HS-27A (cell line): ENCODE measurements around the gene FRK.
"Not testable (repeated sequence)": the region's sequence is repeated elsewhere in the genome, so short reads cannot be mapped to it uniquely, and the experiment has no call there.

Experiments
- DNase-seq: peaks from one replicate; pipeline ENCODE4 v3.0.0-alpha.2; 2012; ENCODE audit warnings: low read depth, missing footprints

The FRK gene

GRCh38 chr6:115945306-115945705, 115.4 kb downstream of the FRK start:
- DNase-seq, result no peak

GRCh38 chr6:115944829-115945228, 115.9 kb downstream of the FRK start:
- not testable (repeated sequence) for DNase-seq

- not testable (repeated sequence) for DNase-seq
Observed at GRCh38 chr6:115937502-115937901, 123.2 kb downstream of the FRK start.

- DNase-seq, result no peak
Observed at GRCh38 chr6:115935361-115935760, 125.3 kb downstream of the FRK start.

- DNase-seq, result no peak
Observed at GRCh38 chr6:115934829-115935228, 125.9 kb downstream of the FRK start.

- DNase-seq, result no peak
Observed at GRCh38 chr6:115934145-115934544, 126.5 kb downstream of the FRK start.

- peak; percentile 15 for DNase-seq
Observed at GRCh38 chr6:115932481-115932880, 128.2 kb downstream of the FRK start.

GRCh38 chr6:115928000-115928399, 132.7 kb downstream of the FRK start:
- not testable (repeated sequence) for DNase-seq

GRCh38 chr6:115922971-115923370, 137.7 kb downstream of the FRK start:
- no peak for DNase-seq

GRCh38 chr6:115914098-115914497, 146.6 kb downstream of the FRK start:
- DNase-seq, result no peak

GRCh38 chr6:115909923-115910546, 150.7 kb downstream of the FRK start:
- no peak for DNase-seq

- no peak for DNase-seq
Observed at GRCh38 chr6:115908906-115909559, 151.7 kb downstream of the FRK start.

- DNase-seq, result no peak
Observed at GRCh38 chr6:115905471-115905870, 155.2 kb downstream of the FRK start.

GRCh38 chr6:115902436-115902835, 158.3 kb downstream of the FRK start:
- DNase-seq, result no peak

GRCh38 chr6:115901896-115902295, 158.8 kb downstream of the FRK start:
- DNase-seq, result no peak

- no peak for DNase-seq
Observed at GRCh38 chr6:115899730-115900282, 160.9 kb downstream of the FRK start.

GRCh38 chr6:115898246-115898645, 162.4 kb downstream of the FRK start:
- peak; percentile 11 for DNase-seq

GRCh38 chr6:115896538-115897129, 164.1 kb downstream of the FRK start:
- DNase-seq, result peak; percentile 8

- DNase-seq, result no peak
Observed at GRCh38 chr6:115894426-115894992, 166.2 kb downstream of the FRK start.

- DNase-seq, result no peak
Observed at GRCh38 chr6:115891750-115892149, 168.9 kb downstream of the FRK start.

- DNase-seq, result peak; percentile 26
Observed at GRCh38 chr6:115891111-115891669, 169.5 kb downstream of the FRK start.

- DNase-seq, result no peak
Observed at GRCh38 chr6:115890238-115890637, 170.5 kb downstream of the FRK start.
